Caco-2 (cell line): ENCODE measurements around the gene AEBP2. TPM values are rescaled to one million over a fixed set of nuclear protein-coding genes. Genes with fewer than 3 reads are reported as not detected.
"Not testable (repeated sequence)": the region's sequence is repeated elsewhere in the genome, so short reads cannot be mapped to it uniquely, and the experiment has no call there.

Experiments used
- BruUV-seq: library from RNA; stranded (reverse); fragments of 400-500 nt; replicated peaks from 2 replicates; lab custom pipeline; 2021; lab: Mats Ljungman, UMichigan
- CTCF ChIA-PET: fragments of 300-600 bp; sonication (Branson Sonifier 250); formaldehyde crosslinking; loops from one replicate; lab custom pipeline; 2022; ENCODE audit warnings: antibody characterized with exemption; lab: Charles Lee
- POLR2A ChIA-PET: fragments of 300-600 bp; sonication (Branson Sonifier 250); formaldehyde crosslinking; loops from one replicate; lab custom pipeline; 2022; ENCODE audit warnings: antibody characterized with exemption; lab: Charles Lee
- DNase-seq, 2 experiments: peaks; one replicate each; pipeline versions ENCODE4 v3.0.0 to v3.0.0-alpha.2; 2020 to 2022
- H3K27me3 ChIP-seq: replicated peaks from 2 replicates; pipeline ENCODE4 v1.6.0; 2011; ENCODE audit warnings: low read length; ENCODE audit not compliant: control insufficient read depth, insufficient read depth
- H3K36me3 ChIP-seq: 2 replicates; pipeline ENCODE4 v1.5.1; 2011; ENCODE audit warnings: low read length; ENCODE audit not compliant: control insufficient read depth, insufficient read depth
- H3K4me1 ChIP-seq: fragments of 250-450 bp; sonication (Bioruptor Pico); 2 replicates; pipeline ENCODE4 v1.5.1; 2020; ENCODE audit warnings: mild to moderate bottlenecking
- H3K4me3 ChIP-seq: 2 replicates; pipeline ENCODE4 v1.5.1; 2011; ENCODE audit warnings: low read depth, mild to moderate bottlenecking, control low read depth, low read length
- H3K9me3 ChIP-seq: fragments of 250-450 bp; sonication (Bioruptor Pico); 2 replicates; pipeline ENCODE4 v1.5.1; 2020; ENCODE audit warnings: mild to moderate bottlenecking, moderate library complexity
- H3K27ac Mint-ChIP-seq: one replicate; pipeline ENCODE4 v1.8.0; 2022; ENCODE audit warnings: mixed read lengths; ENCODE audit not compliant: unreplicated experiment
- H3K27me3 Mint-ChIP-seq: one replicate; pipeline ENCODE4 v1.8.0; 2022; ENCODE audit warnings: mixed read lengths; ENCODE audit not compliant: insufficient read depth, unreplicated experiment
- H3K36me3 Mint-ChIP-seq: one replicate; pipeline ENCODE4 v1.8.0; 2022; ENCODE audit warnings: mild to moderate bottlenecking, mixed read lengths; ENCODE audit not compliant: insufficient read depth, unreplicated experiment
- H3K4me1 Mint-ChIP-seq: one replicate; pipeline ENCODE4 v1.8.0; 2022; ENCODE audit warnings: low read depth, mixed read lengths; ENCODE audit not compliant: unreplicated experiment
- H3K4me3 Mint-ChIP-seq: one replicate; pipeline ENCODE4 v1.8.0; 2022; ENCODE audit warnings: mild to moderate bottlenecking, moderate library complexity, mixed read lengths; ENCODE audit not compliant: unreplicated experiment
- H3K9me3 Mint-ChIP-seq: one replicate; pipeline ENCODE4 v1.8.0; 2022; ENCODE audit warnings: mixed read lengths; ENCODE audit not compliant: unreplicated experiment
- intact Hi-C: fragments of 100-400 bp; cut with micrococcal nuclease; formaldehyde crosslinking; loops from one replicate; pipeline ENCODE4 v1.10.0; 2022; ENCODE audit not compliant: unreplicated experiment
- total RNA-seq: library from RNA; stranded (reverse); gene quantifications from 2 replicates; pipeline ENCODE4 v1.2.3, GENCODE V29; 2022
- TF ChIP-seq, protein P1 (sequence below), 2 experiments: fragments of 200-600 bp in 1 of 2; IDR thresholded peaks; 1 replicate in 1 of 2; 2 replicates in 1 of 2; pipeline versions ENCODE4 v1.5.1 to v1.8.0; 2011 to 2022; ENCODE audit warnings: antibody characterized with exemption in 1 of 2, control low read depth in 1 of 2, inconsistent platforms in 1 of 2, low read depth in 1 of 2, low read length in 1 of 2, mild to moderate bottlenecking in 1 of 2, moderate library complexity in 1 of 2; ENCODE audit not compliant: insufficient read depth in 1 of 2, severe bottlenecking in 1 of 2, unreplicated experiment in 1 of 2

Gene AEBP2
- total RNA-seq, 1 experiment from 2014 or later: 68.0 TPM

GRCh38 chr12:19548834-19549233 is 109.5 kb downstream of the AEBP2 start:
- Mint-ChIP-seq H3K36me3 (no peaks in the 10 kb centered on the region), H3K4me3 (no peak overlapping the region), H3K4me1 (no peaks in the 10 kb centered on the region), H3K27me3 (no peaks in the 10 kb centered on the region), H3K27ac (no peak overlapping the region), H3K9me3 (no peaks in the 10 kb centered on the region)
- Histone ChIP-seq H3K27me3 (no peaks in the 10 kb centered on the region), H3K9me3 (no peaks in the 10 kb centered on the region), H3K4me1 (no peaks in the 10 kb centered on the region), H3K36me3 (no peaks in the 10 kb centered on the region), H3K4me3 (no peak overlapping the region)
- POLR2A ChIA-PET: no interaction called here
- CTCF ChIA-PET: no interaction called here
- intact Hi-C loops: no loop called here
- no peak for DNase-seq
- TF ChIP-seq, protein P1, sequence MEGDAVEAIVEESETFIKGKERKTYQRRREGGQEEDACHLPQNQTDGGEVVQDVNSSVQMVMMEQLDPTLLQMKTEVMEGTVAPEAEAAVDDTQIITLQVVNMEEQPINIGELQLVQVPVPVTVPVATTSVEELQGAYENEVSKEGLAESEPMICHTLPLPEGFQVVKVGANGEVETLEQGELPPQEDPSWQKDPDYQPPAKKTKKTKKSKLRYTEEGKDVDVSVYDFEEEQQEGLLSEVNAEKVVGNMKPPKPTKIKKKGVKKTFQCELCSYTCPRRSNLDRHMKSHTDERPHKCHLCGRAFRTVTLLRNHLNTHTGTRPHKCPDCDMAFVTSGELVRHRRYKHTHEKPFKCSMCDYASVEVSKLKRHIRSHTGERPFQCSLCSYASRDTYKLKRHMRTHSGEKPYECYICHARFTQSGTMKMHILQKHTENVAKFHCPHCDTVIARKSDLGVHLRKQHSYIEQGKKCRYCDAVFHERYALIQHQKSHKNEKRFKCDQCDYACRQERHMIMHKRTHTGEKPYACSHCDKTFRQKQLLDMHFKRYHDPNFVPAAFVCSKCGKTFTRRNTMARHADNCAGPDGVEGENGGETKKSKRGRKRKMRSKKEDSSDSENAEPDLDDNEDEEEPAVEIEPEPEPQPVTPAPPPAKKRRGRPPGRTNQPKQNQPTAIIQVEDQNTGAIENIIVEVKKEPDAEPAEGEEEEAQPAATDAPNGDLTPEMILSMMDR (IDR thresholded peaks at IDR 0.05; ENCODE audit: insufficient read depth in 1 of 2, low read depth in 1 of 2, low read length in 1 of 2, severe bottlenecking in 1 of 2, unreplicated experiment in 1 of 2): no peak
- BruUV-seq: no TSS peak

DNA sequence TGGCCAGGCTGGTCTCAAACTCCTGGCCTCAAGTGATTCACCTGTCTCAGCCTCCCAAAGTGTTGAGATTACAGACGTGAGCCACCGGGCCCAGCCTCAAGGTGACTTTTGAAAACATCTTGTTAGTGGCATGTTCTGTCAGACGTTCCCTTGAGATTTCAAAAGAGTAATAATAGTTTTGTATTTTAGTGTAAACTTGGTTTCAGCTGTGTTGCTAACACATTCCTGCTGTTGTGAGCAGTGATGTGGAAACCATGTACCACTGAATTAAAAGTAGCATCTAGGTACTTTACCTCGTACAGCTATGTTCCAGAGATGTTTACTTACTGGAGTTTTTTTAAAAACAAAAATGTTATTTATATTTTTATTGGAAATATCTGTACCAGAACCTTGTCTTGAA is 111.3 kb downstream of the AEBP2 start:
- H3K4me1 Mint-ChIP-seq: no peaks in the 10 kb centered on the region
- intact Hi-C loops: no loop called here
- CTCF ChIA-PET: no interaction called here
- no peak for DNase-seq
- Histone ChIP-seq H3K4me1 (no peaks in the 10 kb centered on the region), H3K27me3 (no peaks in the 10 kb centered on the region), H3K4me3 (no peak overlapping the region), H3K9me3 (no peaks in the 10 kb centered on the region), H3K36me3 (no peaks in the 10 kb centered on the region)
- POLR2A ChIA-PET: no interaction called here
- BruUV-seq: no TSS peak
- no peak overlapping the region for H3K4me3 Mint-ChIP-seq
- TF ChIP-seq, protein P1 (IDR thresholded peaks at IDR 0.05; ENCODE audit: insufficient read depth in 1 of 2, low read depth in 1 of 2, low read length in 1 of 2, severe bottlenecking in 1 of 2, unreplicated experiment in 1 of 2): no peak
- H3K27ac Mint-ChIP-seq: no peak overlapping the region
- no peaks in the 10 kb centered on the region for H3K36me3 Mint-ChIP-seq
- no peaks in the 10 kb centered on the region for H3K27me3 Mint-ChIP-seq
- H3K9me3 Mint-ChIP-seq: no peaks in the 10 kb centered on the region

DNA sequence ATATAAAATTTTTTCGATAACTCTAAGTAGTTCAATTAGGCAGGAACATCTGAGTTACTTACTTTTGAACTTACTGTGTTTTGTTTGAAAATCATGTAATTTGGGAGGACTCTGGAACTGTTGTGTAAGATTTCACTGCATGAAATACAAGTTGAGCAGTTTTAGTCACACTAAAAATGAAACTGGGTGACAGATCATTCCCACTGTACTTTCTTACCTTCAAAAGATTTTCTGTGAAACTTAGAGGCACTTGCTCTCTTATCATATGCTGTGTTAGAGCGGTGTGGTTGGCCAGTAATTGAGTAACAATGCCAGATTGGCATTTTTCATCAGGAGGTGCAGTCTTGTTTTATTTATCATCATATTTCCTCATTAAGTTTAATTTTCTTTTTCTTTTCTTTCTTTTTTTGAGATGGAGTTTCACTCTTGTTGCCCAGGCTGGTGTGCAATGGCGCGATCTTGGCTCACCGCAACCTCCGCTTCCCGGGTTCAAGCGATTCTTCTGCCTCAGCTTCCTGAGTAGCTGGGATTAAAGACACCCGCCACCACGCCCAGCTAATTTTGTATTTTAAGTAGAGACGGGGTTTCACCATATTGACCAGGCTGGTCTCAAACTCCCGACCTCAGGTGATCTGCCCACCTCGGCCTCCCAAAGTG is 113.3 kb downstream of the AEBP2 start:
- H3K36me3 ChIP-seq, H3K27me3 Mint-ChIP-seq, H3K9me3 ChIP-seq, H3K4me3 Mint-ChIP-seq, intact Hi-C loops, DNase-seq, H3K4me1 ChIP-seq, POLR2A ChIA-PET, H3K27ac Mint-ChIP-seq, BruUV-seq, CTCF ChIA-PET, H3K4me1 Mint-ChIP-seq, H3K9me3 Mint-ChIP-seq, H3K36me3 Mint-ChIP-seq, H3K4me3 ChIP-seq, H3K27me3 ChIP-seq: not testable (repeated sequence)
